Body of pancreas (tissue), 4 donors: Measurements from ENCODE around the gene SEC24B. TPM values are rescaled to one million over a fixed set of nuclear protein-coding genes. Genes with fewer than 3 reads are reported as not detected.

Experiments
- ATAC-seq: fragments of 150-250 bp; one replicate; pipeline ENCODE4 v1.9.1; 2016
- DNase-seq, 4 donors: peaks; one replicate each; pipeline ENCODE4 v3.0.0-alpha.2; 2019
- H3K27ac ChIP-seq, 4 donors: fragments of 200-600 bp; sonication (generic); 1 replicate in 3 of 4; 2 replicates in 1 of 4; pipeline versions ENCODE4 v1.5.1 to v1.6.1; 2016 to 2019; ENCODE audit warnings: mild to moderate bottlenecking in 1 of 4, mixed read lengths in 1 of 4, moderate library complexity in 1 of 4
- H3K27me3 ChIP-seq, 2 donors: fragments of 200-600 bp; sonication (generic); one replicate each; pipeline ENCODE4 v1.6.0; 2016; ENCODE audit warnings: mild to moderate bottlenecking in 1 of 2
- H3K36me3 ChIP-seq, 2 donors: fragments of 200-600 bp; sonication (generic); replicated peaks in 1 of 2; 2 replicates each; pipeline ENCODE4 v1.5.1; 2016; ENCODE audit warnings: low read depth in 2 of 2; ENCODE audit not compliant: insufficient read depth in 1 of 2
- H3K4me1 ChIP-seq: fragments of 200-600 bp; sonication (generic); one replicate; pipeline ENCODE4 v1.6.0; 2016
- H3K4me3 ChIP-seq, 2 donors: fragments of 200-600 bp; sonication (generic); 1 replicate in 1 of 2; 2 replicates in 1 of 2; pipeline ENCODE4 v1.5.1; 2016 to 2019
- H3K9me3 ChIP-seq, 3 donors: fragments of 200-600 bp; sonication (generic); 1 replicate in 2 of 3; 2 replicates in 1 of 3; pipeline ENCODE4 v1.5.1; 2016
- CTCF ChIP-seq, 7 experiments: fragments of 450-650 bp in 4 of 7; fragments of 200-600 bp in 3 of 7; sonication (generic) in 3 of 7; IDR thresholded peaks; one replicate each; pipeline ENCODE4 v1.5.1; 2016 to 2019; ENCODE audit warnings: antibody characterized with exemption in 7 of 7
- POLR2A ChIP-seq, 3 donors: fragments of 450-650 bp; IDR thresholded peaks; one replicate each; pipeline ENCODE4 v1.6.1; 2016; ENCODE audit warnings: antibody characterized with exemption in 3 of 3, mild to moderate bottlenecking in 2 of 3
- WGBS, 2 donors: methylation state at CpG; one replicate each; pipeline ENCODE4 v1.1.5; 2017; 5-methylcytosine and 5-hydroxymethylcytosine counted together
- intact Hi-C: fragments of 100-400 bp; cut with DNase I; formaldehyde crosslinking; loops from one replicate; pipeline ENCODE4 v1.15.1; 2023
- microRNA counts, 2 donors: library from miRNA; unstranded; fragments of <30 nt; microRNA quantifications; one replicate each; lab custom pipeline; 2017
- microRNA-seq, 2 donors: library from miRNA; unstranded; fragments of <30 nt; microRNA quantifications; one replicate each; pipeline ENCODE4, GENCODE V29; 2016; ENCODE audit warnings: borderline number of aligned reads in 2 of 2, borderline replicate concordance in 2 of 2
- small RNA-seq: library from RNA; depleted of rRNA; stranded (forward); fragments of <200 nt; gene quantifications from one replicate; pipeline ENCODE3, GENCODE V24; 2016
- total RNA-seq, 2 donors: library from RNA; depleted of rRNA; stranded (reverse); fragments of >200 nt; gene quantifications; one replicate each; pipeline ENCODE4 v1.1.0, GENCODE V29; 2016

SEC24B gene
- total RNA-seq, 2 donors from 2014 or later, result 10.2 to 16.3 TPM

GRCh38 chr4:109588176-109588575 is 154.6 kb downstream of the SEC24B start:
- H3K9me3 ChIP-seq, result no peaks in the 10 kb centered on the region
- DNase-seq (no peak), ATAC-seq (no peak)
- no peaks in the 10 kb centered on the region for H3K4me1 ChIP-seq
- no peak overlapping the region for H3K27ac ChIP-seq
- no peaks in the 10 kb centered on the region for H3K27me3 ChIP-seq
- H3K4me3 ChIP-seq, result no peak overlapping the region
- TF ChIP-seq CTCF (IDR thresholded peaks at IDR 0.05) (no peak), POLR2A (IDR thresholded peaks at IDR 0.05) (no peak)
- 53 to 62% methylated on average over 4 of the region's 4 CpGs for WGBS, 2 donors
- intact Hi-C loops, result no loop called here
- H3K36me3 ChIP-seq, result no peaks in the 10 kb centered on the region

GRCh38 chr4:109589119-109589518 is 155.5 kb downstream of the SEC24B start:
- ATAC-seq, result no peak
- H3K36me3 ChIP-seq, result no peaks in the 10 kb centered on the region
- no peak overlapping the region for H3K27ac ChIP-seq
- H3K9me3 ChIP-seq, result no peaks in the 10 kb centered on the region
- DNase-seq, result no peak
- no peak overlapping the region for H3K4me3 ChIP-seq
- no peaks in the 10 kb centered on the region for H3K4me1 ChIP-seq
- intact Hi-C loops, result no loop called here
- 87 to 90% methylated on average over 2 of the region's 2 CpGs for WGBS, 2 donors
- no peak for TF ChIP-seq CTCF (IDR thresholded peaks at IDR 0.05)
- TF ChIP-seq POLR2A (IDR thresholded peaks at IDR 0.05), result no peak
- no peaks in the 10 kb centered on the region for H3K27me3 ChIP-seq

- intact Hi-C loops, result no loop called here
- 55 to 63% methylated on average over 2 of the region's 2 CpGs for WGBS, 2 donors
- H3K27me3 ChIP-seq, result no peaks in the 10 kb centered on the region
- no peak for DNase-seq
- H3K4me1 ChIP-seq, result no peaks in the 10 kb centered on the region
- no peak overlapping the region for H3K27ac ChIP-seq
- TF ChIP-seq CTCF (IDR thresholded peaks at IDR 0.05) (no peak), POLR2A (IDR thresholded peaks at IDR 0.05) (no peak)
- H3K4me3 ChIP-seq, result no peak overlapping the region
- no peak for ATAC-seq
- no peaks in the 10 kb centered on the region for H3K36me3 ChIP-seq
- H3K9me3 ChIP-seq, result no peaks in the 10 kb centered on the region
Measured at GRCh38 chr4:109589605-109590004, 156.0 kb downstream of the SEC24B start.

MicroRNA genes within 50 kb of the gene (microRNA counts, 767-probe panel; counts per million panel counts)
- microRNA hsa-miR-576-3p (lab: Ali Mortazavi, UCI) (0 to 736 counts per million in 2 donors), microRNA hsa-miR-576-5p (lab: Ali Mortazavi, UCI) (0 to 736 counts per million in 2 donors)

Small RNA genes lying within 50 kb of the gene (microRNA-seq; reads per million reads assigned to microRNA genes)
- gene MIR576, result 4.7 to 6.3 reads per million in 2 donors

Small RNA genes lying within 50 kb of the gene (small RNA-seq; reads per million reads assigned to genes)
- gene MIR576 (not detected), gene RN7SL55P (not detected)

Other genes starting within 250 kb of the SEC24B start
- gene COL25A1, start 131.2 kb upstream of the SEC24B start, total RNA-seq, result under 1 TPM; 0.26 to 0.99 TPM
- 10 to 100 TPM in 1 of 2 donors, 1 to 10 TPM in 1; 2.9 to 58.3 TPM for gene MCUB, start 126.4 kb downstream of the SEC24B start, total RNA-seq